DMS153 (cell line): Measurements from ENCODE around the gene TAMALIN.

Experiments
- DNase-seq: peaks from one replicate; lab custom pipeline; 2025; lab: John Stamatoyannopoulos, UW

TAMALIN gene

GRCh38 chr12:52014567-52015530 lies 8.1 kb downstream of the TAMALIN start:
- DNase-seq: no peak

DNA sequence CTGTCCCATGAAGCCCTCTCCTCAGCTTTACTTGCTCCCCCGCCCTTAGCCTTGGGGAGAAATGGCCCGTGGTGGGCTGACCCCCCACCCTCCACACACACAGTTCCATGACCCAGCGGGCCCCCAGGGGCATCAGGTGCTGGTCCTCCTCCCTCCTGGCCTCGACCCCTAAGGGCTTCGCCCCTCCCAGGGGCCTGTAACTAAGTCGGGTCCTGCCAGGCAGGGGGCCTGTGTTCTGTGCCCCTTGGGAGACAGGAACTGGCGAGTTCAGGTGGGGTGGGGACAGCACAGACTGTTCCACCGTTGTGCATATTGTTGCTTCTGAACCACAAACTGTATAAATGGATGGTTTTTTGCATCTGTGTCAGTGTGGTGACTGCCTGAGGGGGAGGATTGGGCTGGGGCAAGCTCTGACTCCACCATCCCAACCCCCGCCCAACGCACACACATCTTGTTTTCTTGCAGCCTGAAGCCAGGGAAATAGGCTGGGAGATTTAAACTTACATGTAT lies 8.8 kb downstream of the TAMALIN start:
- no peak for DNase-seq

- DNase-seq: peak; percentile 18
These were observed 11.8 kb downstream of the TAMALIN start for GRCh38 chr12:52018433-52019112.

DNA sequence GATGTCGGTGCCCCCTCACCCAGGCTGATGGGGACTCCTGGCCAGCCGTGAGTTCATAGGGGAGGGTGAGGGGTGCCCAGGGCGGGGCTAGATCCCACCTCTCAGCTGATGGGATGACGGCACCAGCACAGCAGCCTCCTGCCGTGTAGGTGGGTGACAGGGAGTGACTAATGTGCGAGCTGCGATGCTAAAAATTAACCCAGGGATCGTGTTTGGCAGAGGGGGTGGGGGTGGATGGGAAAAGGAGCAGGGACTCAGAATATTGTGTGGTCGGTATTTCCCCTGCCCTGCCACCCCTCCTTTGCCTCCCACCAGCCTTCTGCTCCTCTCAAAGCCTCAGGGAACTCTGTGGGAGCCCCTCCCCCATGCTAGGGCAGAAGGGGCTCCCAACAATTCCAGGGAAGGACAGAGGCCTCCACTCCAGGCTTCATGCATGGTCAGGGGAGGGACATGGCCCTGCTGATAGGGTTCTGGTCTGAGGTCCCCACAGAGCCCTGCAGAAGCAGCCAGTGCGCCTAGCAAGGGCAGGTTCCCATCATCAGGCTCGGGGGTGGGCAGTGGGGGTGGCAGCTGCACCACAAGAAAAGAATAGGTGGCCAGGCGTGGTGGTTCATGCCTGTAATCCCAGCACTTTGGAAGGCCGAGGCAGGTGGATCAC lies 12.5 kb downstream of the TAMALIN start:
- no peak for DNase-seq

GRCh38 chr12:52020539-52021336 lies 14.0 kb downstream of the TAMALIN start:
- peak; percentile 25 for DNase-seq

- no peak for DNase-seq
These were observed 16.1 kb downstream of the TAMALIN start for GRCh38 chr12:52022841-52023181.

DNA sequence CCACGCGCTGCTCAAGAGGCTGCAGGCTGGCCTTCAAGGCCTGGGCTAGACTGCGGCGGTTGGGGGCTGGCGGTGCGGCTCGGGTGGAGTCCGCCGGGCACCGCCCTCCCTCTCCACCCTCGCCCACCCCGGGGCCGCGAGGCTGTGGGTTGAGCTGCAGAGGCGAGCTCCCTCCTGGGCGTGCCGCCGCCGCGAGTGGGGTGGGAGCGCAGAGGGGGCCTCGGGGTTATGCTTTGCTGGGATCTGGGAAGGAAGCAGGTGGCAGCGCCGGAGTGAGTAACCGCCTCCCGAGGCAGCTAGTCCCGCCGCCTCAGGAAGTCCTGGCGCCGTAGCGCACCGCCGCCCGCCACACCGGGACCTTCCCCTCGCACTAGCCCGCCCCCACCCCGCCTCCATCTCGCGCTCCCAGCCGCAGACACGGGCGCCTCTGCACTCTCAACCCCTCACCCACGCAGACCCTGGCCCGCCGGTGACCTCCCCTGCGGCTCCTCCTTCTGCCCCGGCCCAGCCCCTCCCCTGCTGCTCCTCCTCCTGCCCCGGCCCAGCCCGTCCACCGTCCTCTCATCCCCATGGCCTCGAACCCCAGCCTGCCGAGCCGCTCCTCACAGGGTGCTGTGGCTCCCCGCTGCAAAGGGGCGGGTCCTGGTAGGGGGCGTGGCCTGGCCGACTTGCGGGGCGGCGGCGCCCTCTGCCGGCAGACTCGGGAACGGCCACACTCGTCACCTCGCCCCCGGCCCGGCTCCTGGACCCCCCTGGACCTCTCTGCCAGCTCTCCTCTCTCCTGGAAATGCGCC lies 16.6 kb downstream of the TAMALIN start:
- peak; percentile 50 for DNase-seq

GRCh38 chr12:52023976-52024688 lies 17.4 kb downstream of the TAMALIN start:
- no peak for DNase-seq

- DNase-seq: no peak
These were observed 18.1 kb downstream of the TAMALIN start for GRCh38 chr12:52024845-52025230.

DNA sequence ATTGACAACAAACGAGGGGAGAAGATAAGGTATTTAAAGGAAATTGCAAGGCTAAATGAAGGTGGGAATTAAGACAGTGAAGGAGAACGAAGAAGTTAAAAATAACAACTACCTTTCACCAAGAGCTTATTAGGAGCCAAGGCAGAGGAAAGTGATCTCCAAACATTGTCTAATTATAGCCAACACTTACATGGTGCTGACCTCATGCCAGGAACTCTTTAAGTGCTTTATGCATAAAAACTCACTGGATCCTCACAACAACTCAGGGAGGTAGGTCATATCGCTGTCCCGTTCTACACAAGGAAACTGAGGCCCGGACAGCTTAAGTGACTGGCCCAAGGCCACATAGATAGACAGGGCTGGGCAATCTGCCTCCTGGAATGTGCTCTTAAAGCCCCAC lies 19.5 kb downstream of the TAMALIN start:
- no peak for DNase-seq

DNA sequence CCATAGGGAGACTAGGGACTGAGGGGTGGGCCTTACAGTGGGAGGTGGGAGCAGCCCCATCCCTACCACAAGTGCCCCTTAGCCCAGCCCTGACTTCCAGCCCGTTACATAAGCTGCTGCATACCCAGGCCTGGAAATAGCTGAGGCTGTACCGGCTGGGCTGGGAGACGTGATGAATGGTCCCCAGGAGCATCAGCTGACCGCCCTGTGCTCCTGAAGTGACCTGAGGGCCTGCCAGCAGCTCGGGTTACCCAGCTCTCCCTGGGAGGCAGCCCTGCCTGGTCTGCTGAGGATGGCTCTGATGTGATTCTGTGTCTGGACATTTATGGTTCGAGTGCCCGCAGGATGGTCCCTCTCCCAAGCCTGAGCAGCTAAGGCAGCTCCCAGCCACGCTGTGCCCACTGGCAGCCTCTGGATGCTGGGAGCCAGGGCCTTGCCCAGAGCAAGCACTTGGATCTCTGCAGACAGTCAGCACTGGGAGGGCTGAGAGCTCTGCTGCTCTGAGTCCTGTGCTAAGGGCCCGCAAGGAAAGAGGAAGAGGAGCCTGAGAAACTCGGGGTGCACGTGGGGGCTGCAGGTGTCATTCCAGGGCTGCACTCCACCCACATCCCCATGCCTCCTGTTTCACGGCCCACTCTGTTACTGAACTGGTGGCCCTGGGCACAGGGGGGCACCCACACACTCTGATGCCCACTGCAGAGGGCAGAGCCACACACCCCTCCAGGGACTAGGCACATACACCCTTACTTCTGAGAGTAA lies 20.5 kb downstream of the TAMALIN start:
- DNase-seq: no peak

DNA sequence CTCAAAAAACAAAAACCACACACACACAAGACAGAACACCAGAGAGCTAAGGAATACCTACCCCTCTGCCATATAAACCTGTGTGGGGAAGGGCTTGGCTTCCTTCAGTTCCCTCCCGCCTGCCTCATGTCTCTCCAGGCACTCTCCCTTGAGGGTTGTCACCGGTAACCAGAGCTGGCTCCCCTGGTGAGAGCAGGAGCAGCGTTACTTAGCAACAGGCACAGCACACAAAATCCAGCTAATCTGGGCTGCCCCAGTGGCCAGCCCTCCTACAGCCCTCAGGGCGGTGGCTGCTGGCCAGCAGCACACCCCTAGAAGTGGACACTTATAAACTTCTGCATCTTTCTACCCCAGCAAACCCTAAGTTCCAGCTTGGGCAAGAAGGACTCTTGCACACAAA lies 22.9 kb downstream of the TAMALIN start:
- peak; percentile 89 for DNase-seq

- no peak for DNase-seq
These were observed 25.7 kb downstream of the TAMALIN start for GRCh38 chr12:52032446-52032803.

DNA sequence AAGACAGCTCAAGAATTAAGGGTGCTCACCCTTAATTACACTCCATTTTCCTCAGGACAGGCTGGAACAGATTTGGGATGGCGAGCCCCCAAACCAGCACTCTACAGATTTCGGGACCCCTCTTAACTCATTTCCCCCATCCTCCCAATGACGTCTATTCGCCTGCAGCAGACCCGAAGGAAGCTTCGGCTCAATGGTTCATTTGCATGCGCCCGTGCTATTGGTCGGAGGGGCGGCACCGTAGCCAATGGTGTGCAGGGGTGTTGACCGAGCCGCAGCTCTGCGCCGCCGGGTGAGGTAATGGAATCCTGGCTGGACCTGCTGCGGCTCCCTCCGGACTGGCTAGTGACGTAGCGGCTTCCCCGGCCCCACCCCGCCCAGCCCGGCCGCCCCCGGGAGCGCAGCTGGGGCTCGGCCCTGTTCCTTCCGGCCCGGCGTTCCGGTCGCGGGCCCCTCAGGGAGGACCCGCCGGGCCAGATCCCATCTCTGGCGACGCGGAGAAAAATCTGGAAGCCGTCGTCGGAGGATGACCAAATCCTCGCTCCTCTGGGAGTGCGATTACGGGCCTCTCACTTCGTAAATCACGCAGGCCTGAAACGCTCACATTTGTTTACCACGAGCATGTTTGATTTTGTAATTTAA lies 26.2 kb downstream of the TAMALIN start:
- peak; percentile 95 for DNase-seq

- DNase-seq: no peak
These were observed 26.8 kb downstream of the TAMALIN start for GRCh38 chr12:52033446-52034140.

DNA sequence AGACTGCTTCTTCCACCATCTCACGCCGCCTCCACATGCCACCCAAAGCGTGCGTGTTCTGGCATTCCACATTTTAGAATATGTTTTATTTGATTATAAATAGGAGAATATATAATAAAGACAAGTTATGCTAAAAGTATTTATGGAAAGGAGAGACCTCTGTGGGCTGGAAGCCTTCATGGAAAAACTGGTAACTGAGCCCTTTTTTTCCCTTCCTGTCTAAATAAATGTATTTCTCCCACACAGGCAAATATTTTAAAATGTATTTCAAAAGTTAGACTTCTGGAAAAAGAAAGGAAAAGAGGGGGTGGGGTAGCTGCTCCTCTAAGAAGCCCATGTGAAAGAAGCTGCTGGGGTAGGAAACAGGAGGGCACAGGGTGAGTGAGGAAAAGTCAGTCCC lies 28.4 kb downstream of the TAMALIN start:
- DNase-seq: no peak

GRCh38 chr12:52035926-52036325 lies 29.2 kb downstream of the TAMALIN start:
- no peak for DNase-seq

- DNase-seq: peak; percentile 63
These were observed 29.9 kb downstream of the TAMALIN start for GRCh38 chr12:52036587-52037171.
